HG03442 (cell line): ENCODE results near the gene CNTNAP2.

Experiments
- ATAC-seq: cut with Tn5 transposase; IDR thresholded peaks from one replicate; pipeline ENCODE4 v1.9.1; 2021; ENCODE audit warnings: mild to moderate bottlenecking, moderate library complexity; ENCODE audit not compliant: unreplicated experiment

Gene CNTNAP2

GRCh38 chr7:147519062-147519461 lies 1402.5 kb downstream of the CNTNAP2 start:
- no peak for ATAC-seq

- no peak for ATAC-seq
Measured at GRCh38 chr7:147523056-147523455, 1406.5 kb downstream of the CNTNAP2 start.

- ATAC-seq: no peak
Measured at GRCh38 chr7:147524726-147525250, 1408.2 kb downstream of the CNTNAP2 start.

GRCh38 chr7:147525325-147525724 lies 1408.7 kb downstream of the CNTNAP2 start:
- ATAC-seq: no peak

- no peak for ATAC-seq
Measured at GRCh38 chr7:147535701-147536111, 1419.1 kb downstream of the CNTNAP2 start.

GRCh38 chr7:147539685-147540084 lies 1423.1 kb downstream of the CNTNAP2 start:
- no peak for ATAC-seq

- ATAC-seq: no peak
Measured at GRCh38 chr7:147540743-147541142, 1424.1 kb downstream of the CNTNAP2 start.

GRCh38 chr7:147541261-147541660 lies 1424.7 kb downstream of the CNTNAP2 start:
- ATAC-seq: no peak

GRCh38 chr7:147547252-147547897 lies 1430.8 kb downstream of the CNTNAP2 start:
- no peak for ATAC-seq

GRCh38 chr7:147556317-147556716 lies 1439.7 kb downstream of the CNTNAP2 start:
- ATAC-seq: no peak

- no peak for ATAC-seq
Measured at GRCh38 chr7:147563669-147564068, 1447.1 kb downstream of the CNTNAP2 start.

- no peak for ATAC-seq
Measured at GRCh38 chr7:147564786-147565476, 1448.3 kb downstream of the CNTNAP2 start.

GRCh38 chr7:147567043-147567442 lies 1450.4 kb downstream of the CNTNAP2 start:
- ATAC-seq: no peak

GRCh38 chr7:147569116-147569913 lies 1452.7 kb downstream of the CNTNAP2 start:
- no peak for ATAC-seq

- ATAC-seq: no peak
Measured at GRCh38 chr7:147570390-147570789, 1453.8 kb downstream of the CNTNAP2 start.

- no peak for ATAC-seq
Measured at GRCh38 chr7:147571436-147572185, 1455.0 kb downstream of the CNTNAP2 start.

GRCh38 chr7:147578196-147578595 lies 1461.6 kb downstream of the CNTNAP2 start:
- ATAC-seq: no peak

GRCh38 chr7:147579148-147579547 lies 1462.5 kb downstream of the CNTNAP2 start:
- no peak for ATAC-seq

- ATAC-seq: no peak
Measured at GRCh38 chr7:147584771-147585193, 1468.2 kb downstream of the CNTNAP2 start.

GRCh38 chr7:147586110-147586509 lies 1469.5 kb downstream of the CNTNAP2 start:
- ATAC-seq: no peak

- no peak for ATAC-seq
Measured at GRCh38 chr7:147586526-147586925, 1469.9 kb downstream of the CNTNAP2 start.
